NCI-H128 (cell line): ENCODE measurements around the gene MAMSTR.
"Not testable (repeated sequence)": the region's sequence is repeated elsewhere in the genome, so short reads cannot be mapped to it uniquely, and the experiment has no call there.

Experiments used
- DNase-seq: peaks from one replicate; lab custom pipeline; 2025; ENCODE audit not compliant: unreplicated experiment; lab: John Stamatoyannopoulos, UW

Gene MAMSTR

GRCh38 chr19:48720251-48720612 lies 707 bp upstream of the MAMSTR start:
- no peak for DNase-seq

DNA sequence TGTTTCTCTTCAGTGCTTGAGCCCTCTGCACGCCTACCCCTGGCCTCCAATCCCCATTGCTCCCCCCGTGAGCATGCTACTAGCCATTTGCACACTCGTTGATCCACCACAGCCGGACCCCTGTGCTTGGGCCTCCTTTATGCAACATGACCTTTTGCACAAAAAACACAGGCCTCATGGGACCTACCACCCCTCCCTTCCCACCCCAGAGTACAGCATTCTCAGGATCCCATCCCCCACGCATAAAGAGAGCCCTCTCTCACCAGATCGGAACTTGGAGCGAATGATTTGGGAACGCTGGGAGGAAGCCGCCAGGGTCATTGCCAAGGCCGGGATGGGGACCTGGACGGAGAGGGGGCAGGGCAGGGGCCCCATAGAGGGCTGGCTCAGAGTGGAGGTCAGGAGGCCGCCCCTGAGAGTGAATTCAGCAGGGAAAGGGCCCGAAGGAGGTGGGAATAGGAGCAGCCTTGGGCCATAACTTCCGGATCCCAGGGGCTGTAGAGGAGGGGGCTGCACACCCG lies 754 bp downstream of the MAMSTR start:
- no peak for DNase-seq

DNA sequence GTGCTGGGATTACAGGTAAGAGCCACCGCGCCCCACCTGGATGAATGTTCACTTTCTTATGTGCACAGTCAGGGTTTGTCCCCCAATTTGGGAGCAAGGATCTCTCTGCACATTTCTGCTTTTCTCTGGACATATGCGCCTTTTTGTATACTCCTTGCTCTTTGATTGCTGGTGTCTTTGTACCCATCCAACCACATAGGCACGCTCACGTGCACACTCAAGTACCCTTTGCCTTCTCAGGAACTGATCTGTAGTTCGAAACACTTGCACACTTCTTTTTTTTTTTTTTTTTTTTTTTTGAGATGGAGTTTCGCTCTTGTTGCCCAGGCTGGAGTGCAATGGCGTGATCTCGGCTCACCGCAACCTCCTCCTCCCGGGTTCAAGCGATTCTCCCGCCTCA lies 1.4 kb downstream of the MAMSTR start:
- not testable (repeated sequence) for DNase-seq

- DNase-seq: no peak
Observed at GRCh38 chr19:48716562-48717291, 2.8 kb downstream of the MAMSTR start.

DNA sequence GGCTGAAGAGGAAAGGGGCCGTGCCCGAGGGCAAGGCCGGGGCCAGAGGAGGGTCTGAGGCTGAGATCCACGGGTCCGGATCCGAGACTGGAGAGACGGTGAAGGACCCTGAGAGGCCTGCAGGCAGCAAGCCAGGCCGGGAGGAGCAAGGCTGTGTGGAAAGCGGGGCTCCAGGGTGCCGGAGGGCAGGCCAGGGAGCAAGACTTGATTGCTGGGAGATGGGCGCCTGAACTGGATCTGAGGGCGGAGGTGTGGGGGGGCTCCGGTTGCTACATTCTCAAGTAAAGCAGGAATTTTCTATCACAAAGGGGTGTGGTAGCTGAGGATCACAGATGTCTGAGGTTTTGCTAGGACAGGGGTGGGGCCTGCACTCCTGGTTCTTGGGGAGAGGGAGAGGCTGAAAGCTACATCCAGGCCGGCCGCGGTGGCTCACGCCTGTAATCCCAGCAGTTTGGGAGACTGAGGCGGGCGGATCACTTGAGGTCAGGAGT lies 3.8 kb downstream of the MAMSTR start:
- no peak for DNase-seq

- DNase-seq: no peak
Observed at GRCh38 chr19:48714759-48715675, 4.5 kb downstream of the MAMSTR start.

DNA sequence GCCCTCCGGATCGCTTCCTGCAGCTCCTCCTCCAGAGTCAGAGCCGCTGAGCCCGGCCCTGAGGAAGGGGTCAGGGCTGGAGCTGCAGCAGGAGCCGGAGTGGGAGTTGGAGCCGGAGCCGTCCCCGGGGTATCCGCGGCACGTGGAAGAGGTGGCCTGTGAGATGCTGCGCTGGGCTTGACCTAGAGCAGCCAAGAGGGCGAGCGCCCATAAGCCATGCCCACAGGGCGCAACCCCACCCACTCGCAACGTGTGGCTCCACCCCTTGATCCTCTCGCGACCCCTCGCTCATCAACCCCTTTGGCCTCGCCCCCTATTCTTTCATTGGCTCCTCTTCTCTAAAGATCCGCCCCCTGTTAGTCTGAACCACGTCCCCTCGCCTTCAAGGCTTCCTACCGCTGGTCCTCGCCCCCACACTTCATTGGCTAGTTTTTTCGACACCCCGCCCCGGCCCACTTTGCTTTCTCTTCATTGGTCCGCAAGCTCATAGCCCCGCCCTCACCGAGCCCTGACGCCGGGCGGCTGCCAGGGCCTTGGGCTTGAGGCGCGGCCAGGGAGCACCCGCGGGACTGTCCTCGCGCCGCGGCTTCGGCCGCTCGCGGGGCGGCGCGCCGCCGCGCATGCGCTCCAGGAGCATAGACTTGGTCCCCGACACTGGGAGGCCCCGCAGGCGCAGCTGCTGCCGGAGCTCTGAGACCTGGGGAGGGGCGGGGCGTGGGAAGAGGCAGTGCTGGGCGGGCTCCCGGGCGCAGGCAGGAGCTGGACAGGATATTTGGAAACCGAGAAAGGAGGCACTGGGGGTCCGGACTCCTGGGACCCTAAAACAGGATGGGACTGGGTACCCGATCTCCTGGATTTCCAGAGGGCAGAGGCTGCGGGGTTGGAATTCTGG lies 5.4 kb downstream of the MAMSTR start:
- DNase-seq: peak; percentile 97

- no peak for DNase-seq
Observed at GRCh38 chr19:48713041-48713863, 6.3 kb downstream of the MAMSTR start.

DNA sequence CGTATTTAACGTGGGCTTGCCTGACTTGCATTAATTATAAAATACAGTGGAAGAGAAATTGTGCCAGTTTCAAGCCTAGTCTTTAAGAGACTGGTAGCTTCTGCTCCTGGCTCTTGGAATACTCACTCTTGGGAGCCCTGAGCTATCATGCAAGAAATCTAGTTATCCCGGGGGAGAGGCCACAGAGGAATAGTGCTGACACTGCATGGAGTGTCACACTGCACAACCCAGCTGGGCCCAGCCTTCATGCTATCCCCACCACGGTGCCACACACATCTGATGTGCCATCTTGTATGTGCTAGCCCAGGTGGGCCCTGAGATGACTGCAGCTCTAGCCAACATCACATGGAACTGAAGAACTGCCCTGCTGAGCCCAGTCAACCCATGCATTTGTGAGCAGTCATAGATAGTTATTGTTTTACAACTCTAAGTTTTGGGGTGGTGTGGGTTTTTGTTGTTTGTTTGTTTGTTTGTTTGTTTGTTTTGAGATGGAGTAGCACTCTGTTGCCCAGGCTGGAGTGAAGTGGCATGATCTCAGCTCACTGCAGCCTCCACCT lies 8.3 kb downstream of the MAMSTR start:
- DNase-seq: no peak

- no peak for DNase-seq
Observed at GRCh38 chr19:48708471-48708870, 11.1 kb downstream of the MAMSTR start.

- DNase-seq: no peak
Observed at GRCh38 chr19:48705431-48705830, 14.1 kb downstream of the MAMSTR start.

GRCh38 chr19:48703316-48703715 lies 16.2 kb downstream of the MAMSTR start:
- no peak for DNase-seq

DNA sequence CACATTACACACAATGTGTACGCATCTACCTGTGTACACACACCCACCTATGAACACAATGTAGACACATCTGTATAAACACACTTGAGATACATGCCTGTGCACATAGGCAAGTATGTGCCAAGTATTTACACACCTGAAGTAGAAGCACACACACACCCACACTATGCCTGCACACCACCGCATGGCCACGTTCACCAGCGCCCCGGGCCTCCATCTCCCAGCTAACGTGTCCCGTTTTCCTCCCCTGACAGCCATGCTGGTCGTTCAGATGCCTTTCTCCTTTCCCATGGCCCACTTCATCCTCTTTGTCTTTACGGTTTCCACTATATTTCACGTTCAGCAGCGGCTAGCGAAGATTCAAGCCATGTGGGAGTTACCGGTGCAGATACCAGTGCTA lies 16.8 kb downstream of the MAMSTR start:
- no peak for DNase-seq

DNA sequence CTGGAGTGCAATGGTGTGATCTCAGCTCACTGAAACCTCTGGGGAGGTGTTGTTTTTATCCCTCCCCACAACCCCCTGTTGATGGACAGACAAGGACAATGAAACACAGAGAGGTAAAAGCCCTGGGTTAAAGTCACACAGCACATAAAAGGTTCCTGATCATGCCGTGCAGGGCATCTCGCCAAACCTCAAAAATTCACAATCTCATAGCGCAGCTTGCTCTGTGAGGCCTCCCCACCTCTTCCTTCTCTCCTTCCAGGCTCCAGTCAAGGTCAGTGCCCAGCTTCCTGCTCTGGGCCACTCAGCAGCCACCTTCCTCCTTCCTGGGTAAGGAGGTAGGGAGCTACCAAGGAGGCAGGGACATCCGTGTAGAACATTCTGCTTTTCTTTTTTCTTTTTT lies 21.5 kb downstream of the MAMSTR start:
- no peak for DNase-seq

DNA sequence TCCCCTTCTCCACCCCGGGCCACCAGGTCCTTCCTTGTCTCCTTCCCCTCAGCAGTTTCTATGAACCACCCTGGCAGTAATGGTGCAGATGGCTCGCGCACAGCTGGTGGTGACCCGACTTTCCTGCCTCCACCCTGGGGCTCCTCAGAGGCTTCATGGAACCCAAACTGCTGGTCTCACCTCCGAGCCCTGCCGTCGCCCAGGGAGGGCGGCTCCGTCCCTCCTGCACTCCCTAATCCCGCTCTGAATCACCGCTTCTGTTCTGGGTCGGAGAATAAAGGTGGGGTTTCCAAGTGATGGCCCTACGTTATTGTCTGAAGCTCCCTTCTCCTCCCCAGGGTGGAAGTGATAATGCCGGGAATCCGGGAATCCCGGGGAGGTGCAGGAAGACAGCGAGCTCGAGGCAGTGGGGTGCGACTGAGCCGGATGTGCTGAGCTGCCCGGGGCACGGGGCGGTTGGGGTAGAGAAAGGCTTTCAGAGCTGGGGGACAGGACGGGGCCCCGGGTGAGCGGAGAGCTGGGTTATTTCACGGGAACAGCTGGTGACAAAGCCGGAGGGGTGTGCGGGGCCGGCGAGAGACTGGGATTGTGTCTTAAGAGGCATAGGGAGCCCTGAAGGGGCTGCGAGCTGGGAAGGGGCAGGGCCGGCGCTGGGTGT lies 23.0 kb downstream of the MAMSTR start:
- no peak for DNase-seq

- peak; percentile 6 for DNase-seq
Observed at GRCh38 chr19:48695743-48696352, 23.7 kb downstream of the MAMSTR start, which contains the start of gene FUT2. Gene FUT2, plus strand, starts transcription at chr19:48695971. Its CDS starts 6,986 bp downstream, at chr19:48702957.

DNA sequence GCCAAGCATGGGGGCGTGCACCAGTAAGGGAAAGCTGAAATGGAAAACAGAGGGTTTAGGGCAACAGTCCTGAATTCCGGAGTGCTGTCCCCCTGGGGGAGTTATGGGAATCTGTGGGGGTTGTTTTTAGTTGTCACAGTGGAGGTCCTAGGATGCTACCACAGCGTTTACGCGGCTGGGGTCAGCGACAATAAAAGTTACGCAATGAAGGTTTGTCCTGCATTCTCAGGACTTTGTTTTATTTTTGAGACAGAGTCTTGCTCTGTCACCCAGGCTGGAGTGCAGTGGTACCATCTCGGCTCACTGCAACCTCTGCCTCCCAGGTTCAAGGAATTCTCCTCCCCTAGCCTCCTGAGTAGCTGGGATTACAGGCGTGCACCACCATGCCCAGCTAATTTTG lies 25.9 kb downstream of the MAMSTR start:
- DNase-seq: not testable (repeated sequence)

- no peak for DNase-seq
Observed at GRCh38 chr19:48689449-48689848, 30.1 kb downstream of the MAMSTR start.

DNA sequence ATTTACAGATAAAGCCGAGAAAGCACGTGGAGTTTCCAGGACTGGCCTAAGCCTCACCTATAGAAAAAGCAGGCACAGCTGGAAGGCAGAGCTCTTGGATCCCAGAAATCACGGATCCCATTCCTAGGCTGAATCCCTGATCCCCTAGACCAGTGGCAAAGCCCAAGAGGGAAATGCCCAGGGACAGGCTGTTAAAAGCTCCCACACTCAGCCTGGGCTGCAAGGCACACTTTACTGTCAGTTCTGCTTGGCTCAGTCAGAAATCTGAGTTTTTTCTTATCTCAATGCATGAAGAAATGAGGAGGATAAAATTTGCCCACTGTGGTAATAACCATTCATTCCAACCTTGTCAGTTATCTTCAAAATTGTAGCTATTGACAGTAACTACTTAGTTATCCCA lies 31.7 kb downstream of the MAMSTR start:
- no peak for DNase-seq
